IMR-90 (cell line): ENCODE measurements around the gene ACSS2. TPM values are rescaled to one million over a fixed set of nuclear protein-coding genes. Genes with fewer than 3 reads are reported as not detected.

ENCODE experiments used
- ATAC-seq: fragments of 200-7000 bp; cut with Tn5 transposase; 2 replicates; pipeline ENCODE4 v1.9.1; 2020; ENCODE audit warnings: low read depth, mild to moderate bottlenecking, moderate library complexity
- BruUV-seq: library from RNA; stranded (reverse); fragments of 400-500 nt; replicated peaks from 2 replicates; lab custom pipeline; 2021; lab: Mats Ljungman, UMichigan
- CTCF ChIA-PET: fragments of 300-600 bp; formaldehyde crosslinking; extraction: SDS; loops from one replicate; lab custom pipeline; 2021; ENCODE audit warnings: antibody characterized with exemption; lab: Yijun Ruan, JAX
- POLR2A ChIA-PET: fragments of 300-600 bp; sonication (Branson Sonifier 250); formaldehyde crosslinking; loops from one replicate; lab custom pipeline; 2022; ENCODE audit warnings: antibody characterized with exemption; ENCODE audit not compliant: unreplicated experiment; lab: Charles Lee
- DNase-seq: peaks from one replicate; pipeline ENCODE4 v3.0.0; 2013
- H2AFZ ChIP-seq: replicated peaks from 2 replicates; pipeline ENCODE3; 2013; ENCODE audit warnings: low read length, mild to moderate bottlenecking; ENCODE audit not compliant: poor library complexity
- H2AK5ac ChIP-seq: 2 replicates; pipeline ENCODE4 v1.6.1; 2013; ENCODE audit warnings: low read depth, low read length, inconsistent platforms
- H2AK9ac ChIP-seq: replicated peaks from 2 replicates; pipeline ENCODE3; 2013; ENCODE audit warnings: mild to moderate bottlenecking, low read depth, low read length, moderate library complexity; ENCODE audit not compliant: poor library complexity
- H2BK120ac ChIP-seq: 2 replicates; pipeline ENCODE4 v1.6.1; 2013; ENCODE audit warnings: low read depth, low read length, inconsistent platforms
- H2BK15ac ChIP-seq: 3 replicates; pipeline ENCODE4 v1.6.1; 2013; ENCODE audit warnings: low read depth, low read length, inconsistent platforms
- H2BK20ac ChIP-seq: 2 replicates; pipeline ENCODE4 v1.6.1; 2013; ENCODE audit warnings: low read depth, mild to moderate bottlenecking, inconsistent platforms, low read length, moderate library complexity
- H2BK5ac ChIP-seq: 2 replicates; pipeline ENCODE4 v1.6.1; 2013; ENCODE audit warnings: mild to moderate bottlenecking, low read depth, low read length, inconsistent platforms; ENCODE audit not compliant: poor library complexity, severe bottlenecking
- H3K14ac ChIP-seq: replicated peaks from 2 replicates; pipeline ENCODE4 v1.6.1; 2013; ENCODE audit warnings: low read depth, low read length, inconsistent platforms
- H3K18ac ChIP-seq: 2 replicates; pipeline ENCODE4 v1.6.1; 2013; ENCODE audit warnings: low read depth, low read length, control low read depth
- H3K23ac ChIP-seq: 2 replicates; pipeline ENCODE4 v1.6.1; 2013; ENCODE audit warnings: low read depth, low read length, inconsistent platforms
- H3K27ac ChIP-seq: 2 replicates; pipeline ENCODE4 v1.5.1; 2013; ENCODE audit warnings: mild to moderate bottlenecking, control low read depth, low read length; ENCODE audit not compliant: insufficient read depth
- H3K27me3 ChIP-seq: 2 replicates; pipeline ENCODE4 v1.6.1; 2013; ENCODE audit warnings: low read length; ENCODE audit not compliant: control insufficient read depth, insufficient read depth
- H3K36me3 ChIP-seq: 2 replicates; pipeline ENCODE4 v1.6.1; 2013; ENCODE audit warnings: low read length, mixed read lengths; ENCODE audit not compliant: control insufficient read depth, insufficient read depth
- H3K4ac ChIP-seq: 2 replicates; pipeline ENCODE4 v1.6.1; 2013; ENCODE audit warnings: low read depth, low read length, inconsistent platforms
- H3K4me1 ChIP-seq: 2 replicates; pipeline ENCODE4 v1.6.1; 2013; ENCODE audit warnings: low read length, mixed read lengths; ENCODE audit not compliant: control insufficient read depth, insufficient read depth
- H3K4me2 ChIP-seq: 2 replicates; pipeline ENCODE4 v1.6.1; 2013; ENCODE audit warnings: low read depth, mild to moderate bottlenecking, control low read depth, low read length, moderate library complexity
- H3K4me3 ChIP-seq: 2 replicates; pipeline ENCODE4 v1.5.1; 2013; ENCODE audit warnings: low read depth, mild to moderate bottlenecking, control low read depth, low read length, moderate library complexity; ENCODE audit not compliant: insufficient read depth
- H3K56ac ChIP-seq: 2 replicates; pipeline ENCODE4 v1.6.1; 2013; ENCODE audit warnings: low read length, inconsistent platforms; ENCODE audit not compliant: insufficient read depth; ENCODE audit errors: extremely low read depth
- H3K79me1 ChIP-seq, 2 experiments: 2 replicates each; pipeline ENCODE4 v1.6.1; 2013; ENCODE audit warnings: low read length in 2 of 2, inconsistent platforms in 1 of 2, low read depth in 1 of 2
- H3K9ac ChIP-seq: 2 replicates; pipeline ENCODE4 v1.6.1; 2013; ENCODE audit warnings: low read depth, low read length, control low read depth
- H3K9me1 ChIP-seq: 2 replicates; pipeline ENCODE4 v1.6.1; 2013; ENCODE audit warnings: low read length, inconsistent platforms; ENCODE audit not compliant: insufficient read depth
- H3K9me3 ChIP-seq: 2 replicates; pipeline ENCODE4 v1.6.1; 2013; ENCODE audit warnings: low read length; ENCODE audit not compliant: control insufficient read depth, insufficient read depth
- H4K20me1 ChIP-seq: 2 replicates; pipeline ENCODE4 v1.6.1; 2013; ENCODE audit warnings: low read length, inconsistent platforms; ENCODE audit not compliant: insufficient read depth
- H4K5ac ChIP-seq: 2 replicates; pipeline ENCODE4 v1.6.1; 2013; ENCODE audit warnings: mild to moderate bottlenecking, low read depth, low read length, control low read depth
- H4K8ac ChIP-seq, 2 experiments: 2 replicates each; pipeline ENCODE4 v1.6.1; 2013; ENCODE audit warnings: low read depth in 2 of 2, low read length in 2 of 2, control low read depth in 1 of 2, inconsistent platforms in 1 of 2
- H4K91ac ChIP-seq: 2 replicates; pipeline ENCODE4 v1.6.1; 2013; ENCODE audit warnings: low read depth, low read length, inconsistent platforms; ENCODE audit not compliant: insufficient read depth
- CEBPB ChIP-seq: IDR thresholded peaks from 2 replicates; pipeline ENCODE4 v1.6.1; 2012; ENCODE audit warnings: low read depth, low read length, improper control_type of control experiment
- MAZ ChIP-seq: IDR thresholded peaks from 2 replicates; pipeline ENCODE4 v1.6.1; 2012; ENCODE audit warnings: low read depth, mild to moderate bottlenecking, low read length, improper control_type of control experiment, moderate library complexity, borderline replicate concordance
- MXI1 ChIP-seq: IDR thresholded peaks from 2 replicates; pipeline ENCODE4 v1.6.1; 2012; ENCODE audit warnings: low read depth, mild to moderate bottlenecking, low read length, moderate library complexity, borderline replicate concordance
- NFE2L2 ChIP-seq: fragments of 150-350 bp; IDR thresholded peaks from 2 replicates; pipeline ENCODE4 v1.6.1; 2016; ENCODE audit warnings: low read depth, mild to moderate bottlenecking, low read length
- POLR2A ChIP-seq: IDR thresholded peaks from 2 replicates; pipeline ENCODE4 v1.6.1; 2012; ENCODE audit warnings: mild to moderate bottlenecking, low read depth, low read length
- RCOR1 ChIP-seq: IDR thresholded peaks from 2 replicates; pipeline ENCODE4 v1.6.1; 2012; ENCODE audit warnings: mild to moderate bottlenecking, low read length, improper control_type of control experiment; ENCODE audit not compliant: insufficient replicate concordance
- RFX5 ChIP-seq: IDR thresholded peaks from 2 replicates; pipeline ENCODE4 v1.8.0; 2012; ENCODE audit warnings: low read depth, mild to moderate bottlenecking, low read length, moderate library complexity
- WGBS, 2 experiments: methylation state at CpG; one replicate each; pipeline versions ENCODE4 v1.1.5 to v1.1.7; 2013; ENCODE audit warnings: missing lambda C conversion rate in 2 of 2; ENCODE audit not compliant: insufficient read length in 1 of 2; ENCODE audit errors: extremely low coverage in 2 of 2; 5-methylcytosine and 5-hydroxymethylcytosine counted together
- dilution Hi-C: fragments of 300-500 bp; cut with HindIII; formaldehyde crosslinking; loops from one replicate; pipeline ENCODE4 v1.14.3; 2018; ENCODE audit warnings: low sequenced_read_pairs; ENCODE audit not compliant: unreplicated experiment
- in situ Hi-C: fragments of 300-500 bp; cut with MboI; formaldehyde crosslinking; loops from 3 replicates; pipeline ENCODE4 v1.14.3; 2019; ENCODE audit warnings: low sequenced_read_pairs, inconsistent platforms, mixed read lengths
- intact Hi-C: fragments of 100-400 bp; cut with micrococcal nuclease; formaldehyde crosslinking; loops from 2 replicates; pipeline ENCODE4 v1.10.0; 2022
- polyA plus RNA-seq, 3 experiments: library from polyadenylated mRNA; depleted of rRNA; stranded (reverse); fragments of >200 nt; gene quantifications; 2 replicates each; pipeline ENCODE4 v1.2.3, GENCODE V29; 2012; ENCODE audit warnings: low replicate concordance in 1 of 3
- total RNA-seq: library from RNA; depleted of rRNA; stranded (reverse); fragments of >200 nt; gene quantifications from 2 replicates; pipeline ENCODE4 v1.2.3, GENCODE V29; 2012

Gene ACSS2
- total and polyA plus RNA-seq, 2 of the 4 experiments (the other 2 are of a cell fraction): 26.9 to 46.4 TPM

GRCh38 chr20:34850969-34851368, 25.4 kb upstream of the ACSS2 start:
- no peak overlapping the region for H2AK5ac ChIP-seq
- H3K23ac ChIP-seq: no peak overlapping the region
- ATAC-seq (no peak), DNase-seq (no peak)
- peaks cover 3% of the 10 kb centered on the region; the same call in 1 of the 2 replicates for H3K9me1 ChIP-seq
- no peak overlapping the region for H3K9ac ChIP-seq
- no peak overlapping the region for H2AK9ac ChIP-seq
- H4K20me1 ChIP-seq: no peaks in the 10 kb centered on the region
- no peaks in the 10 kb centered on the region for H3K79me1 ChIP-seq
- no peak overlapping the region for H4K5ac ChIP-seq
- no peak overlapping the region for H3K14ac ChIP-seq
- H2BK20ac ChIP-seq: no peak overlapping the region
- H4K91ac ChIP-seq: no peak overlapping the region
- in situ Hi-C loops: loop anchor here (25.0 kb wide), 1 partner anchor 411 kb away; no protein-coding TSS in a partner anchor
- H3K4me2 ChIP-seq: no peak overlapping the region
- dilution Hi-C loops: no loop called here
- H2BK5ac ChIP-seq: no peak overlapping the region
- H3K18ac ChIP-seq: no peak overlapping the region
- TF ChIP-seq MAZ (no peak), CEBPB (no peak), NFE2L2 (no peak), RFX5 (no peak), RCOR1 (no peak), POLR2A (no peak), MXI1 (no peak)
- no peak overlapping the region for H3K4me3 ChIP-seq
- intact Hi-C loops: no loop called here
- BruUV-seq: no TSS peak
- no peaks in the 10 kb centered on the region for H3K4me1 ChIP-seq
- ChIA-PET POLR2A (no interaction called here), CTCF (interaction anchor here (0.6 kb wide), 1 partner anchor 52 kb away, joined by 9 read pairs; no protein-coding TSS in a partner anchor)
- H4K8ac ChIP-seq: no peak overlapping the region
- H3K9me3 ChIP-seq: no peaks in the 10 kb centered on the region
- no peak overlapping the region for H2BK15ac ChIP-seq
- H3K36me3 ChIP-seq: peaks cover 40% of the 10 kb centered on the region
- H3K27ac ChIP-seq: no peak overlapping the region
- no peak overlapping the region for H2BK120ac ChIP-seq
- no peak overlapping the region for H2AFZ ChIP-seq
- 93% methylated on average over 8 of the region's 14 CpGs; no CpG with 5 or more reads in 1 of the 2 experiments for WGBS, 2 experiments
- no peak overlapping the region for H3K4ac ChIP-seq
- no peak overlapping the region for H3K56ac ChIP-seq
- H3K27me3 ChIP-seq: no peaks in the 10 kb centered on the region
